DOHH2 (cell line): ENCODE measurements around the gene CD164.
"Not testable (repeated sequence)": the region's sequence is repeated elsewhere in the genome, so short reads cannot be mapped to it uniquely, and the experiment has no call there.

Experiments used
- EZH2phosphoT487 ChIP-seq: fragments of 200-600 bp; sonication (generic); IDR thresholded peaks from 2 replicates; pipeline ENCODE4 v1.6.1; 2017; ENCODE audit warnings: borderline replicate concordance, mild to moderate bottlenecking, antibody characterized with exemption, low read length, moderate library complexity, mixed read lengths
- TF ChIP-seq, protein P1 (sequence below): fragments of 200-600 bp; sonication (generic); IDR thresholded peaks from one replicate; pipeline ENCODE4 v1.5.1; 2014; ENCODE audit warnings: antibody characterized with exemption, mild to moderate bottlenecking, low read depth, low read length; ENCODE audit not compliant: poor library complexity, severe bottlenecking

GRCh38 chr6:109364382-109365078, 17.7 kb downstream of the CD164 start:
- TF ChIP-seq, protein P1, sequence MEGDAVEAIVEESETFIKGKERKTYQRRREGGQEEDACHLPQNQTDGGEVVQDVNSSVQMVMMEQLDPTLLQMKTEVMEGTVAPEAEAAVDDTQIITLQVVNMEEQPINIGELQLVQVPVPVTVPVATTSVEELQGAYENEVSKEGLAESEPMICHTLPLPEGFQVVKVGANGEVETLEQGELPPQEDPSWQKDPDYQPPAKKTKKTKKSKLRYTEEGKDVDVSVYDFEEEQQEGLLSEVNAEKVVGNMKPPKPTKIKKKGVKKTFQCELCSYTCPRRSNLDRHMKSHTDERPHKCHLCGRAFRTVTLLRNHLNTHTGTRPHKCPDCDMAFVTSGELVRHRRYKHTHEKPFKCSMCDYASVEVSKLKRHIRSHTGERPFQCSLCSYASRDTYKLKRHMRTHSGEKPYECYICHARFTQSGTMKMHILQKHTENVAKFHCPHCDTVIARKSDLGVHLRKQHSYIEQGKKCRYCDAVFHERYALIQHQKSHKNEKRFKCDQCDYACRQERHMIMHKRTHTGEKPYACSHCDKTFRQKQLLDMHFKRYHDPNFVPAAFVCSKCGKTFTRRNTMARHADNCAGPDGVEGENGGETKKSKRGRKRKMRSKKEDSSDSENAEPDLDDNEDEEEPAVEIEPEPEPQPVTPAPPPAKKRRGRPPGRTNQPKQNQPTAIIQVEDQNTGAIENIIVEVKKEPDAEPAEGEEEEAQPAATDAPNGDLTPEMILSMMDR: not testable (repeated sequence)
- TF ChIP-seq EZH2phosphoT487: not testable (repeated sequence)
